Spleen (tissue), 7 donors: Measurements from ENCODE around the gene TACSTD2.

Experiments used
- CTCF ChIP-seq, 11 experiments: fragments of 200-600 bp in 7 of 11; fragments of 450-650 bp in 4 of 11; sonication (generic) in 4 of 11; IDR thresholded peaks in 8 of 11; conservative IDR thresholded peaks in 3 of 11; 1 replicate in 7 of 11; 2 replicates in 4 of 11; pipeline versions ENCODE4 v1.4.0 to v1.8.0; 2016 to 2021; ENCODE audit warnings: antibody characterized with exemption in 11 of 11, inconsistent platforms in 4 of 11, mild to moderate bottlenecking in 1 of 11
- POLR2A ChIP-seq, 3 donors: fragments of 450-650 bp; IDR thresholded peaks; one replicate each; pipeline ENCODE4 v1.5.1; 2017; ENCODE audit warnings: antibody characterized with exemption in 3 of 3, mild to moderate bottlenecking in 1 of 3
- POLR2AphosphoS5 ChIP-seq, 3 donors: sonication (generic); formaldehyde crosslinking; IDR thresholded peaks; one replicate each; pipeline ENCODE4 v1.5.1; 2017; ENCODE audit warnings: antibody characterized with exemption in 3 of 3
- donor health status: DM: no; HTN: no; CAD: no; lungs with moderate emphysema.
- donor health status: DM: no; HTN: no; CAD: no.
- donor health status: DM: no; HTN: no; CAD: no.

GRCh38 chr1:58607391-58607790 is 30.3 kb upstream of the TACSTD2 start:
- TF ChIP-seq CTCF (IDR thresholded peaks at IDR 0.05 in 8 of 11, conservative IDR thresholded peaks at IDR 0.05 in 3 of 11) = no peak
- no peak for TF ChIP-seq POLR2A (IDR thresholded peaks at IDR 0.05)
- no peak for TF ChIP-seq POLR2AphosphoS5 (IDR thresholded peaks at IDR 0.05)
